HUES64 (cell line): Measurements from ENCODE around the gene TMA7B.

Experiments
- H3K27ac ChIP-seq: 2 replicates; pipeline ENCODE4 v1.7.0; 2013; ENCODE audit warnings: low read depth, low read length, inconsistent platforms
- H3K27me3 ChIP-seq: 2 replicates; pipeline ENCODE4 v1.6.1; 2013; ENCODE audit warnings: mild to moderate bottlenecking, low read length; ENCODE audit not compliant: insufficient read depth
- H3K36me3 ChIP-seq: 2 replicates; pipeline ENCODE4 v1.6.1; 2013; ENCODE audit warnings: mild to moderate bottlenecking, low read length; ENCODE audit not compliant: insufficient read depth
- H3K4me1 ChIP-seq: 2 replicates; pipeline ENCODE4 v1.6.1; 2013; ENCODE audit warnings: mild to moderate bottlenecking, low read length, moderate library complexity; ENCODE audit not compliant: insufficient read depth
- H3K4me3 ChIP-seq: 2 replicates; pipeline ENCODE4 v1.5.1; 2013; ENCODE audit warnings: mild to moderate bottlenecking, low read length, moderate library complexity
- H3K9ac ChIP-seq: 2 replicates; pipeline ENCODE4 v1.6.1; 2013; ENCODE audit warnings: mild to moderate bottlenecking, low read depth, low read length
- H3K9me3 ChIP-seq: 2 replicates; pipeline ENCODE4 v1.6.1; 2013; ENCODE audit warnings: low read depth, low read length; ENCODE audit not compliant: insufficient read depth
- WGBS: fragments of 150-250, 120-280 bp; methylation state at CpG from one replicate; pipeline ENCODE4 v1.1.7; 2013; ENCODE audit warnings: missing lambda C conversion rate; 5-methylcytosine and 5-hydroxymethylcytosine counted together

The TMA7B gene

DNA sequence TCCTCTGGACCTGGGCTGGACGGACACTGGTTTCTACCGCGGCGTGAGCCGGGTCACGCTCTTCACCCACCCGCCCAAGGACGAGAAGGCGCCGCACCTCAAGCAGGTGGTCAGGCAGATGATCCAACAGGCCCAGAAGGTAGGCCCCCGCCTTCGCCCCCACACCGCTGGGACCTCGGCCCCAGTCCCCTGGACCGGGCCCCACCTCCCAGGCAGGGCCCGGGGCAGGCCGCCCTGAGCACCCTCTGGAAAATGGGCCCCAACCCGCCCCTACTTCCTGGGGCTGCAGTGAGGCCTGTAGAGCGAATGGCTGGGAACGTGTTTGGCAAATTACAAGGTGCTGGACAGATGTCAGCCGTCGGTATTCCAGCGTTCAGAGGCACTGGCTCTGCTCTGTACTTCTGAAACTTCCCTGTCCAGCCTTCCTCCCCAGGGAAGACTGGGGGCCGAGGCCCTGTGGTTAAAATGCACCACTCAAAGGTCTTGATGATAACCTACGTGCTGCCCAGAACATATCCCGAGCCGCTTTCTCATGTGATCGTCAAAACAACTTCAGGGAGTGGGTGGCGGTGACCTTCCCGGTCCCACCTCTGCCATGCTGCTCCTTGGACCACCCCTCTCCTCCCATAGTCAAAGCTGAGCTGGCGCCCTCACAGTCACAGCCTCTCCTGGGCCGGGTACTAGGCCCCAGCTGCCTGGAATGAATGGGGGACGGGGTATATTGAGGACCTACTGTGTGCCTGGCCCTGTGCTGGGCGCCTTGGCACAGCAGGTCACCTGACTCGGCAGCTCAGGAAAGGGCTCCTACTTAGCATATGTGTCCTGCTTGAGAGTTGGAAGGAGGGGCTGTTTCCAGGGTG, 35.4 kb downstream of the TMA7B start:
- WGBS, result 58% methylated on average over 35 of the region's 35 CpGs
- H3K36me3 ChIP-seq, result no peaks in the 10 kb centered on the region
- H3K9ac ChIP-seq, result peak overlapping the region; percentile 58
- peaks cover 60% of the 10 kb centered on the region for H3K27me3 ChIP-seq
- H3K27ac ChIP-seq, result no peak overlapping the region; the same call in 1 of the 2 replicates
- H3K9me3 ChIP-seq, result no peaks in the 10 kb centered on the region
- H3K4me1 ChIP-seq, result peaks cover 52% of the 10 kb centered on the region
- H3K4me3 ChIP-seq, result peak overlapping the region; percentile 63

DNA sequence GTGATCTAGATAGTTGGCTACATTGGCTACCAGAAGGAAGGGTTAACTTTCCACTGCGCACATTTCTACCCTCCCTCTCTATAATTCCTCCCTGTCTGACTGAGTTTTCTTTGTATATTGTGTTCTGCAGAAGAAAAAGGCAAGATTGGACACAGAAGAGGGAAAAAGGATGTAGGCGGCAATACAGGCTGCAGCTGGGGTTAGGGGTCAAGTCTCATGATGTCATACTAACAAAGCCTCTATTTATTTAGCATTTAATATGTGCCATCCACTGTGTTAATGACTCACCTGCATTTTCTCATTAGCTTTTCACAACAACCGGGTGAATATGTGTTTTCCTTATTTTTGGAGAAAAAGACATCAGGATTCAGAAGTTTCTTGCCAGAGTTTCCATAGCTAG, 36.5 kb downstream of the TMA7B start:
- Histone ChIP-seq H3K4me3 (no peak overlapping the region), H3K9me3 (no peaks in the 10 kb centered on the region), H3K4me1 (peaks cover 63% of the 10 kb centered on the region), H3K36me3 (no peaks in the 10 kb centered on the region), H3K27ac (no peak overlapping the region), H3K9ac (no peak overlapping the region), H3K27me3 (peaks cover 49% of the 10 kb centered on the region)
- WGBS, result 78% methylated on average over 2 of the region's 3 CpGs

DNA sequence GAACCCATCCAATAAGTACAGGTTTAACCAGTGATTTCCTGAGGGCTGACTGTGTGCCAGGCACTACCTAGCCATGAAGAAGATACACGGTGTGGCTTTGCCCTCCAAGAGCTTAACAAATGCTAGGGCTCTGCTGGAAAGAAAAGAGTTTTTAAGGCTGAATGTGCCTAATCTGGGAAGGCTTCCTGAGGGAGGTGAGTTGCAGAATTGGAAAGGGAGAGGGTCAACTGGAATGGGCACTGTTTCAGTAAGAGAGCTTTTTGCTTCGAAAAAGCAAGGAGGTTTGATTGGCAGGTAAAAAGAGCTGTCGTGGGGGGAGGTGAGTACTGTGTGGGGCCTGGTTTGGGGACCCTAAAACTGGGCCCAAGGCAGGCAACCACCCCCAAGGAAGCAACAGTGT, 37.2 kb downstream of the TMA7B start:
- H3K27me3 ChIP-seq, result peaks cover 42% of the 10 kb centered on the region
- WGBS, result 68% methylated on average over 3 of the region's 3 CpGs
- H3K4me3 ChIP-seq, result no peak overlapping the region
- H3K36me3 ChIP-seq, result no peaks in the 10 kb centered on the region
- peaks cover 70% of the 10 kb centered on the region for H3K4me1 ChIP-seq
- H3K27ac ChIP-seq, result no peak overlapping the region; the same call in 1 of the 2 replicates
- H3K9ac ChIP-seq, result no peak overlapping the region
- no peaks in the 10 kb centered on the region for H3K9me3 ChIP-seq

DNA sequence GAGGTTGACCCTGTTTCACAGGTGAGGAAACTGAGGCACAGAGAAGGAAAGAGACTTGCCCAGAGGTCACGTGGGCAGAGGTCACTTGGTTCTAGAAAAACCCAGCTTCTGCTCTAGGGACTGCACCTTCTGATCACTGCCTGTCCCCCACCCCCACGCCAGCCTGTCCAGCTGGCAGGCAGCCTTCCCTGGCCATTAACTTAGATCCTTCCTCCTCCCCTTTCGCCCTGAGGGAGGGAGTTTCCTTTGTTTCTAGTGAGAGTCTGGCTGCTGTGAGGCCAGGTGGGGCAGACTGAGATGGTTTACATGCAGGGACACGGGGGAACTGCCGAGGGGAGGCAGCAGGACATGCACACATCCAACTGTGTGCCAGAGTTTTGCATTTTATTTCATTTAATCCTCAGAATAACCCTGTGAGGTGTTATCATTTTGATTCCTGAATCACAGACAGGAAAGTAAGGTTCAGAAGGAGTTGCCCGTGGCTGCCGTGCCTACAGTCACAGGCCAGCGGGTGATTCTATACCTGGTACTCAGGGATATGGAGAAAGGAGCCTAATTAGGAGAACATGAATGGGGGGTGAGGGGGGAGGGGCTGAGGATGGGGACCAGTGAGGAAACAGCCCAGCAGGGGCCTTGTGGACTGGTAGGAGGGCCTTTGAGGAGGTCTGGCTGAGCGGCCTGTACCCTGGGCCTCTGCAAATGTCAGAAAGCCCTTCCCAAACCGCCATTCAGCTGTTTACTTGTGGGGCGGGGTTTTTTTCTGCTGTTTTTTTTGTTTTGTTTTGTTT, 37.9 kb downstream of the TMA7B start:
- peak overlapping the region; percentile 71 for H3K27ac ChIP-seq
- H3K9ac ChIP-seq, result peak overlapping the region; percentile 31; the same call in 1 of the 2 replicates
- WGBS, result 11% methylated on average over 10 of the region's 11 CpGs
- H3K27me3 ChIP-seq, result peaks cover 35% of the 10 kb centered on the region
- H3K36me3 ChIP-seq, result no peaks in the 10 kb centered on the region
- H3K9me3 ChIP-seq, result no peaks in the 10 kb centered on the region
- peak overlapping the region; percentile 34 for H3K4me3 ChIP-seq
- H3K4me1 ChIP-seq, result peaks cover 77% of the 10 kb centered on the region

DNA sequence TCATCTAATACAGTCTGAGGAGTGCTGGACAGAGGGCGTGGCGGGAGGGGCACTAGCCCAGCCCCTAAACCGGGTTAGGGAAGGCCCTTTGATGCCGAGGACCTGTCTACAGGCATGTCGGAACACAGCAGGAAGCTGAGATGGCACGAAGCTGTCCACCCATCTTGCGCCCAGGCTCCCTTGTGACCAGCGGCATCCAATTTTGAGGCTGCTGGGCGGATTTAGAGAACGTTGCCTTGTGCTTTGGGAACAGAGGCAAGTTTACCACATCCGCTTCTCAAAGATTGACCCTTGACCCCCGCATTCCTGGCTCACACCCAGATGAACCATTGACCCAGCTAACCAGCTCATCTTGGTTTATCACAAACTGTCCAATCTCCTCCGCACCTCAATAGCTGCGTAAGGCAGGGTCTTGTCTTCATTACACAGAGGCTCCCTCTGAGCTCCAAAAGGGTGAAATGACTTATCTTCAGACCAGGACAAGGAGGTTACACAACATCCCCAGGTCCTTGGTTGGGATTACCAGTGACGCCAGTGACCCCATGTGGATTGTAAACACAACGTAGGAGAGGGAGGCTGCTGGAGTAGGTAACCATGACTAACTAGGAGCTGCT, 39.1 kb downstream of the TMA7B start:
- Histone ChIP-seq H3K9me3 (no peaks in the 10 kb centered on the region), H3K36me3 (no peaks in the 10 kb centered on the region), H3K27me3 (peaks cover 24% of the 10 kb centered on the region), H3K4me1 (peaks cover 83% of the 10 kb centered on the region), H3K4me3 (no peak overlapping the region), H3K9ac (no peak overlapping the region), H3K27ac (peak overlapping the region; percentile 46; the same call in 1 of the 2 replicates)
- WGBS, result 80% methylated on average over 16 of the region's 16 CpGs

DNA sequence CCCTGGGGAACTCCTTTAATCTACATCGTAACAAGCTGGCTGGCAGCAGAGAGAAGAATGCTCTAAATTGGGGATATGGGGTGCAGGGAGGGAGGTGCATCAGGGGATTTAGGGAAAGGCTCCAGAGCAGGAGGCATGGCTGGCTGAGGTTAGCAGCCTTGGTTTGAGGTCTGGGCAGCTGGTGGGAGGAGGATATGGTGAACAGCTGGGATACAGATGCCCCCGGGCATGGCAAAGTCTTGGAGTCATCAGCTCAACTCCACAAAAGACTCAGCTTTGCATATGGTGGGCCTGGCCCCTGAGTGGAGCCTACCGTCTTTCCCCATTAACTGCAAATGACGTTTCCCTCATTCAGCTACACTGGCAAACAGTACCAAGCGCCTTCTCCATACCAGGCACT, 40.0 kb downstream of the TMA7B start:
- Histone ChIP-seq H3K27ac (no peak overlapping the region), H3K9ac (no peak overlapping the region), H3K36me3 (no peaks in the 10 kb centered on the region), H3K4me3 (no peak overlapping the region), H3K27me3 (peaks cover 17% of the 10 kb centered on the region), H3K4me1 (peaks cover 83% of the 10 kb centered on the region), H3K9me3 (no peaks in the 10 kb centered on the region)
- WGBS, result 86% methylated on average over 5 of the region's 5 CpGs

DNA sequence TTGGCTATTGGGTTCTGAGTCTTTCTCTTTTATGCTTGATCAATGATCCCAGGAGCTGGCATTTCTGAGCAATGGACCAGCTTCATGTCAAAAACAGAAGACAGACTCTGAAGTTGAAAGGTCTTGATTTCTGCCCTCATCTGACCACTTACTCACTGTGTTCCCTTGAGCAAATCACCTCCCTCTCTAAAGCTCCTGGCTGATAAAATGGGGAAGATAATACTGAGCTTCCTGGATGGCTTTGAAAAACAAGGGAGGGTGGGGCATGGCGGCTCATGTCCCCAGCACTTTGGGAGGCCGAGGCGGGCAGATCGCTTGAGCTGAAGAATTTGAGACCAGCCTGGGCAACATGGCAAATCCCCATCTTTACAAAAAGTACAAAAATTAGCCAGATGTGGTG, 40.9 kb downstream of the TMA7B start:
- Histone ChIP-seq H3K9ac (no peak overlapping the region), H3K27ac (no peak overlapping the region), H3K9me3 (no peaks in the 10 kb centered on the region), H3K4me1 (peaks cover 75% of the 10 kb centered on the region), H3K4me3 (no peak overlapping the region), H3K27me3 (peaks cover 7% of the 10 kb centered on the region), H3K36me3 (no peaks in the 10 kb centered on the region)
- WGBS, result 68% methylated on average over 4 of the region's 4 CpGs

DNA sequence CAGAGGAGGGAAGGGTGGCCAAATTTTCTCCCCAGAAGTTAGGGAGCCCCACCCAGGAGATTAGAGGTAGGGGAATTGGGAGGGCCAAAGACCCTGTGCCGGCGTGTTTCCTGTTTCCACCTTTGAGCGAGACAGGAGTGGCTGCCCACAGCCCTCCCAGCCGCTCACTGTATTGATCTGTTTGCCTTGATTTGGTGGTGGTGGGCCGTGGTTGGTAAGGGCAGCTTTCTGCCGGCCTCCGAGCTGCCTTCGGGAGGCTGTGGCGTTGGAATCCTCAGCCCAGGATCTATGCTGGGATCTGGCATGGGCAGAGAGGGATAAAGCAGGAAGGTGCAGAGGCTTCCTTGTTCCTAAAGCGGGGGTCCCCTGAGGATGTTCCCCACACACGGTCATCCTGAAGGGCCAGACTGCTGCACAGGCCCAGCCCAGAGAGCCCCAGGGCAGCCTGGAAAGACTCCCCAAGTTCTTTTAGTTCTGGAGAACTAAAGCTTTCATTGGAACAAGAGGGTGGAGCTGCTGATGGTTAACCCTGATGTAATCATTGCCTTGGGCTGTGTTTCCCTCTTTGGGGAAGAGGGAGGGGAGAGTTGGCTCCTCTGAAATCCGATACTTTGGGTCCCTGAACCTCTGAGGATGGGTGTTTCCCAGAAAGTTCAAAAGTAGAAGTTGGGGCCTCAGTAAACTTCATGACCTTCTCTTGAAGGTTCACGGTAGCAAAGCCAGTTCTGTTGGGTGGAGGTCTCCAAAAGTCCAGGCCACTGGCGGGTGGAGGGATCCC, 41.8 kb downstream of the TMA7B start:
- 75% methylated on average over 14 of the region's 14 CpGs for WGBS
- H3K9me3 ChIP-seq, result no peaks in the 10 kb centered on the region
- H3K27ac ChIP-seq, result 0 out of 2 replicates have a peak overlapping the region, but pooled peaks have one; percentile 20
- no peaks in the 10 kb centered on the region for H3K36me3 ChIP-seq
- no peaks in the 10 kb centered on the region for H3K27me3 ChIP-seq
- no peak overlapping the region for H3K9ac ChIP-seq
- H3K4me1 ChIP-seq, result peaks cover 66% of the 10 kb centered on the region
- no peak overlapping the region for H3K4me3 ChIP-seq

DNA sequence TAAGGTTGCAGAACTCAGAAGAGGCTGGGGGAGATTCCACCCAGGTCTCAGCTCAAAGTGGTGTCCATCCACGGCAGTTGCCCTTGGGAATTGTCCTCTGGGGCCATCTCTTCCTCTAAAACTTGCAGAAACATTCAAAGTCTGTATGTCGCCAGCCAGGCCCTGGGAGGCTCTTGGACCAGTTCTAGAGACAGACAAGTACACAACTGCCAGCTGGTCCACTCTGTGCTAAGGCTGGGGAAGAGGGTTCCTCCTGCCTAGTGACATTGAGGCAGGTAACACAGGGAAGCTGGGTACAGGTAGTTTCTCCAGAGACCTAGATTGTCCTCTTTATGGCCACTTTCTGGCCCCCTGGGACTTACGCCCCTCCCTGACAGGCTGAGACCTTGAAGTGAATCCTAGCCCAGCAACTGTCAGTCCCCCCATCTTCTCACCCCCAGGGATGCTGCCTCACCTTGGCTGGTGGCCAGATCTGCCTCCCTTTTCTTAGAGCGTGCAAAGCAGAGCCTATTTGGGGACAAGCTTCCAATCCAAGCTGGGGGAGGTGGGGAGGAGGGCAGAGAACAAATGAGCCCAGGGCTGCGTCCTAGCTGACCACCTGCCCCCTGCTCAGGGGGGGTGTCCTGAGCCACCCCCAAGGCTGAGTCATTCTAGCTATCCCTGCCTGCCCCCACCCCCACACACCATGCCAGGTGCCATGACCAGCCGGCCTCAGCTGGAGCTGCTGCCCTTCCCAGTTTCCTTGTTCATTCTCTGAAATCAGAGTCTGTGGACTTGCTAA, 42.9 kb downstream of the TMA7B start:
- 86% methylated on average over 6 of the region's 6 CpGs for WGBS
- Histone ChIP-seq H3K27ac (no peak overlapping the region), H3K36me3 (no peaks in the 10 kb centered on the region), H3K9ac (no peak overlapping the region), H3K4me3 (no peak overlapping the region), H3K27me3 (peaks cover 3% of the 10 kb centered on the region; the same call in 1 of the 2 replicates), H3K9me3 (no peaks in the 10 kb centered on the region), H3K4me1 (peaks cover 56% of the 10 kb centered on the region)

DNA sequence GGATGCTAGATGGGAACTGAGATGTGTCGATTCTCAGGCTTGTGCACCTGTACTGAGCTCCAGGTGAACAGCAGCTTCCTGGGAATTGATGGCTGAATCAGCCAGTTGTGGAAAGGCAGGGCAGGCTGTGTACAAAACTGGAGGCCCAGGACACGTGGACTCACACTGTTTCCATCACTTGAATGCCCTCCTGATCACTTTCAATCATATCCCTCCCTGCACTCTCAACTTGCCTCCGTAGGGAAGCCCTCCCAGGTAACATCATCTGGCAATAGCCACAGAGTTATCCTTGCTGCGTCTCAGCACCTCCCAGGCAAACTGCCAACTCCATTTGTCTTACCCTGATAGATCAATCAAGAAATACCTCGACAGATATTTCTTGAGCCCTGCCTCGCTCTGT, 44.6 kb downstream of the TMA7B start:
- Histone ChIP-seq H3K36me3 (no peaks in the 10 kb centered on the region), H3K9ac (no peak overlapping the region), H3K27me3 (peaks cover 3% of the 10 kb centered on the region; the same call in 1 of the 2 replicates), H3K4me3 (no peak overlapping the region), H3K27ac (no peak overlapping the region), H3K4me1 (peaks cover 56% of the 10 kb centered on the region), H3K9me3 (no peaks in the 10 kb centered on the region)
- 91% methylated on average over 6 of the region's 6 CpGs for WGBS
